ENCODE data around the gene PRDM2.

Gene PRDM2

GRCh38 chr1:13733711-13734110 lies 33.7 kb downstream of the PRDM2 start:
- no peak for DNase-seq (ENCODE audit: low spot score)

GRCh38 chr1:13735168-13735930 lies 35.4 kb downstream of the PRDM2 start:
- no peak for DNase-seq (ENCODE audit: low spot score)

- DNase-seq (ENCODE audit: low spot score), result no peak
Observed at GRCh38 chr1:13737398-13737797, 37.4 kb downstream of the PRDM2 start.

- DNase-seq (ENCODE audit: low spot score), result no peak
Observed at GRCh38 chr1:13746342-13746741, 46.4 kb downstream of the PRDM2 start.

- peak; percentile 95 for DNase-seq (ENCODE audit: low spot score)
Observed at GRCh38 chr1:13748610-13749505, 48.9 kb downstream of the PRDM2 start.

GRCh38 chr1:13749543-13750341 lies 49.8 kb downstream of the PRDM2 start:
- peak; percentile 40 for DNase-seq (ENCODE audit: low spot score)

- no peak for DNase-seq (ENCODE audit: low spot score)
Observed at GRCh38 chr1:13751458-13751871, 51.5 kb downstream of the PRDM2 start.

- no peak for DNase-seq (ENCODE audit: low spot score)
Observed at GRCh38 chr1:13751985-13752384, 52.0 kb downstream of the PRDM2 start.

GRCh38 chr1:13752852-13753251 lies 52.9 kb downstream of the PRDM2 start:
- no peak for DNase-seq (ENCODE audit: low spot score)

- no peak for DNase-seq (ENCODE audit: low spot score)
Observed at GRCh38 chr1:13753636-13754402, 53.8 kb downstream of the PRDM2 start.

- DNase-seq (ENCODE audit: low spot score), result no peak
Observed at GRCh38 chr1:13754510-13755103, 54.6 kb downstream of the PRDM2 start.

- DNase-seq (ENCODE audit: low spot score), result no peak
Observed at GRCh38 chr1:13756557-13757315, 56.7 kb downstream of the PRDM2 start.

- no peak for DNase-seq (ENCODE audit: low spot score)
Observed at GRCh38 chr1:13757693-13758092, 57.7 kb downstream of the PRDM2 start.

GRCh38 chr1:13759072-13759471 lies 59.1 kb downstream of the PRDM2 start:
- DNase-seq (ENCODE audit: low spot score), result peak; percentile 61

- no peak for DNase-seq (ENCODE audit: low spot score)
Observed at GRCh38 chr1:13760340-13760739, 60.4 kb downstream of the PRDM2 start.

- DNase-seq (ENCODE audit: low spot score), result no peak
Observed at GRCh38 chr1:13760921-13761320, 60.9 kb downstream of the PRDM2 start.

GRCh38 chr1:13761883-13762282 lies 61.9 kb downstream of the PRDM2 start:
- DNase-seq (ENCODE audit: low spot score), result no peak

GRCh38 chr1:13762642-13763041 lies 62.7 kb downstream of the PRDM2 start:
- DNase-seq (ENCODE audit: low spot score), result no peak

- no peak for DNase-seq (ENCODE audit: low spot score)
Observed at GRCh38 chr1:13763222-13763621, 63.2 kb downstream of the PRDM2 start.

GRCh38 chr1:13763991-13764390 lies 64.0 kb downstream of the PRDM2 start:
- DNase-seq (ENCODE audit: low spot score), result no peak
